Measurements from ENCODE around the gene COG5. TPM values are rescaled to one million over a fixed set of nuclear protein-coding genes. Genes with fewer than 3 reads are reported as not detected.

The COG5 gene
- total and polyA plus RNA-seq, 12 donors = 4.4 to 43.8 (median 32.8) TPM

GRCh38 chr7:107201795-107202450, 361.8 kb downstream of the COG5 start:
- H3K4me1 ChIP-seq (replicated peaks in 1 of 2) = peaks cover 4 to 9% of the 10 kb centered on the region in 2 donors
- peak; percentile 8 to 55 (median 48) for TF ChIP-seq CTCF (IDR thresholded peaks at IDR 0.05)
- TF ChIP-seq POLR2A (IDR thresholded peaks at IDR 0.05) = no peak
- H3K4me3 ChIP-seq = no peak overlapping the region
- intact Hi-C loops (cut with DNase I) = loop anchor here in 1 of 2 donors (10.0 kb wide), 1 partner anchor 523 kb away; no protein-coding TSS in a partner anchor
- 56 to 77% (median 66%) methylated on average over 4 of the region's 4 CpGs for WGBS, 4 donors
- no peaks in the 10 kb centered on the region for H3K9me3 ChIP-seq (replicated peaks in 1 of 3)
- no peaks in the 10 kb centered on the region for H3K27me3 ChIP-seq
- DNase-seq = peak in 6 of 7 donors; percentile 31 to 78 (median 42)
- peaks cover 0 to 82% of the 10 kb centered on the region in 2 donors for H3K36me3 ChIP-seq (replicated peaks in 1 of 2)
- H3K27ac ChIP-seq = no peak overlapping the region

- no peak for DNase-seq
- intact Hi-C loops (cut with DNase I) = no loop called here
- H3K4me1 ChIP-seq (replicated peaks in 1 of 2) = peaks cover 4 to 18% of the 10 kb centered on the region in 2 donors
- TF ChIP-seq CTCF (IDR thresholded peaks at IDR 0.05) = no peak
- no peak for TF ChIP-seq POLR2A (IDR thresholded peaks at IDR 0.05)
- H3K36me3 ChIP-seq (replicated peaks in 1 of 2) = peaks cover 0 to 65% of the 10 kb centered on the region in 2 donors
- no peak overlapping the region for H3K4me3 ChIP-seq
- no peaks in the 10 kb centered on the region for H3K27me3 ChIP-seq
- H3K9me3 ChIP-seq (replicated peaks in 1 of 3) = no peaks in the 10 kb centered on the region
- H3K27ac ChIP-seq = no peak overlapping the region
- 89 to 95% (median 94%) methylated on average over 10 of the region's 10 CpGs for WGBS, 4 donors
Observed at GRCh38 chr7:107196834-107197610, 366.7 kb downstream of the COG5 start.

- Histone ChIP-seq H3K27me3 (no peaks in the 10 kb centered on the region), H3K27ac (peak overlapping the region in 1 of 5 donors; percentile 27), H3K4me3 (no peak overlapping the region), H3K9me3 (replicated peaks in 1 of 3) (no peaks in the 10 kb centered on the region), H3K4me1 (replicated peaks in 1 of 2) (peaks cover 0 to 10% of the 10 kb centered on the region in 2 donors), H3K36me3 (replicated peaks in 1 of 2) (peaks cover 0 to 65% of the 10 kb centered on the region in 2 donors)
- intact Hi-C loops (cut with DNase I) = no loop called here
- DNase-seq = no peak
- TF ChIP-seq CTCF (IDR thresholded peaks at IDR 0.05) (peak in 1 of 6 experiments; percentile 31), POLR2A (IDR thresholded peaks at IDR 0.05) (no peak)
- WGBS, 4 donors = 61 to 68% (median 66%) methylated on average over 1 of the region's 1 CpG
Observed at GRCh38 chr7:107194052-107194451, 369.7 kb downstream of the COG5 start.

- intact Hi-C loops (cut with DNase I) = no loop called here
- peaks cover 0 to 74% of the 10 kb centered on the region in 2 donors for H3K36me3 ChIP-seq (replicated peaks in 1 of 2)
- WGBS, 4 donors = 94 to 98% (median 95%) methylated on average over 2 of the region's 2 CpGs
Observed at GRCh38 chr7:107190090-107190489, 373.6 kb downstream of the COG5 start.

More at GRCh38 chr7:107190090-107190489, 373.6 kb downstream of the COG5 start:
- no peaks in the 10 kb centered on the region for H3K27me3 ChIP-seq
- no peak for DNase-seq
- peaks cover 12 to 31% of the 10 kb centered on the region in 2 donors for H3K4me1 ChIP-seq (replicated peaks in 1 of 2)
- no peaks in the 10 kb centered on the region for H3K9me3 ChIP-seq (replicated peaks in 1 of 3)
- H3K27ac ChIP-seq = no peak overlapping the region
- H3K4me3 ChIP-seq = no peak overlapping the region
- TF ChIP-seq CTCF (IDR thresholded peaks at IDR 0.05) = no peak
- no peak for TF ChIP-seq POLR2A (IDR thresholded peaks at IDR 0.05)

All from adrenal gland (tissue), 12 donors.